H1 (cell line): ENCODE measurements around the gene MYO7B. TPM values are rescaled to one million over a fixed set of nuclear protein-coding genes. Genes with fewer than 3 reads are reported as not detected.

Experiments used
- CTCF ChIA-PET: fragments of 300-600 bp; sonication (Branson Sonifier 250); formaldehyde crosslinking; loops from one replicate; lab custom pipeline; 2021; ENCODE audit not compliant: partially characterized antibody; lab: Charles Lee
- POLR2A ChIA-PET: fragments of 300-600 bp; sonication (Branson Sonifier 250); formaldehyde crosslinking; loops from one replicate; lab custom pipeline; 2021; ENCODE audit warnings: inconsistent platforms; ENCODE audit not compliant: partially characterized antibody; lab: Charles Lee
- DNase-seq, 2 experiments: peaks; one replicate each; pipeline versions ENCODE4 v3.0.0 to v3.0.0-alpha.2; 2010 to 2022; ENCODE audit warnings: low spot score in 2 of 2, low read depth in 1 of 2, mixed read lengths in 1 of 2
- FAIRE-seq: peaks from 2 replicates; lab custom pipeline; 2011; peaks lifted over from hg19 to GRCh38; lab: Jason Lieb, UNC
- H2AFZ ChIP-seq: 2 replicates; pipeline ENCODE4 v1.8.1; 2012; ENCODE audit warnings: low read length, inconsistent platforms
- H2AK5ac ChIP-seq: 2 replicates; pipeline ENCODE4 v1.6.1; 2013; ENCODE audit warnings: low read depth, low read length
- H2BK120ac ChIP-seq: replicated peaks from 2 replicates; pipeline ENCODE3; 2013; ENCODE audit warnings: low read depth, low read length, inconsistent platforms
- H2BK12ac ChIP-seq: 2 replicates; pipeline ENCODE4 v1.6.1; 2013; ENCODE audit warnings: low read depth, low read length
- H2BK15ac ChIP-seq: 2 replicates; pipeline ENCODE4 v1.6.1; 2013; ENCODE audit warnings: low read length
- H2BK20ac ChIP-seq: 2 replicates; pipeline ENCODE4 v1.6.1; 2013; ENCODE audit warnings: low read length
- H2BK5ac ChIP-seq: 2 replicates; pipeline ENCODE4 v1.6.1; 2013; ENCODE audit warnings: low read depth, low read length
- H3K14ac ChIP-seq: 2 replicates; pipeline ENCODE4 v1.6.1; 2013; ENCODE audit warnings: inconsistent platforms; ENCODE audit not compliant: insufficient read length
- H3K18ac ChIP-seq: 2 replicates; pipeline ENCODE4 v1.6.1; 2013; ENCODE audit warnings: low read length; ENCODE audit errors: extremely low read depth
- H3K23ac ChIP-seq: 2 replicates; pipeline ENCODE4 v1.6.1; 2013; ENCODE audit warnings: inconsistent platforms; ENCODE audit not compliant: insufficient read length
- H3K23me2 ChIP-seq: 2 replicates; pipeline ENCODE4 v1.6.1; 2013; ENCODE audit warnings: low read depth, low read length
- H3K27ac ChIP-seq: 2 replicates; pipeline ENCODE4 v1.6.1; 2011; ENCODE audit warnings: low read depth, low read length, inconsistent platforms
- H3K27me3 ChIP-seq, 4 experiments: replicated peaks in 1 of 4; 1 replicate in 1 of 4; 2 replicates in 3 of 4; pipeline versions ENCODE4 v1.6.1 to v1.8.1; 2011 to 2013; ENCODE audit warnings: low read length in 3 of 4, mild to moderate bottlenecking in 3 of 4, inconsistent platforms in 2 of 4, mixed read lengths in 2 of 4, moderate library complexity in 1 of 4; ENCODE audit not compliant: control insufficient read depth in 3 of 4, insufficient read depth in 3 of 4; ENCODE audit errors: extremely low read depth in 1 of 4
- H3K36me3 ChIP-seq, 4 experiments: 2 replicates each; pipeline versions ENCODE4 v1.6.1 to v1.8.1; 2011 to 2013; ENCODE audit warnings: mild to moderate bottlenecking in 4 of 4, low read length in 3 of 4, moderate library complexity in 2 of 4, control low read depth in 1 of 4, inconsistent platforms in 1 of 4; ENCODE audit not compliant: insufficient read depth in 4 of 4, control insufficient read depth in 2 of 4
- H3K4ac ChIP-seq: replicated peaks from 2 replicates; pipeline ENCODE3; 2013; ENCODE audit warnings: low read length, low read depth, mixed read lengths, inconsistent platforms; ENCODE audit not compliant: insufficient read length
- H3K4me1 ChIP-seq, 4 experiments: replicated peaks in 1 of 4; 1 replicate in 1 of 4; 2 replicates in 3 of 4; pipeline versions ENCODE4 v1.6.1 to v1.8.1; 2011 to 2013; ENCODE audit warnings: low read length in 3 of 4, inconsistent platforms in 2 of 4, mixed read lengths in 1 of 4; ENCODE audit not compliant: insufficient read depth in 4 of 4, control insufficient read depth in 3 of 4
- H3K4me2 ChIP-seq, 2 experiments: 2 replicates each; pipeline versions ENCODE4 v1.6.1 to v1.8.1; 2011 to 2013; ENCODE audit warnings: low read depth in 2 of 2, low read length in 2 of 2, control low read depth in 1 of 2, inconsistent platforms in 1 of 2, mild to moderate bottlenecking in 1 of 2; ENCODE audit not compliant: insufficient read depth in 1 of 2
- H3K4me3 ChIP-seq, 4 experiments: fragments of 200-600, 300-600 bp in 1 of 4; sonication (generic), shearing (Covaris generic), sonication (Bioruptor Twin) in 1 of 4; 2 replicates each; pipeline versions ENCODE4 v1.5.1 to v1.8.1; 2011 to 2016; ENCODE audit warnings: low read length in 4 of 4, low read depth in 3 of 4, control low read depth in 2 of 4, inconsistent platforms in 2 of 4, mild to moderate bottlenecking in 2 of 4, mixed read lengths in 1 of 4, moderate library complexity in 1 of 4; ENCODE audit not compliant: insufficient read depth in 2 of 4; ENCODE audit errors: extremely low read depth in 1 of 4
- H3K56ac ChIP-seq: replicated peaks from 2 replicates; pipeline ENCODE3; 2013; ENCODE audit warnings: low read depth, mild to moderate bottlenecking, mixed read lengths, low read length, inconsistent platforms; ENCODE audit not compliant: insufficient read length
- H3K79me1 ChIP-seq: 2 replicates; pipeline ENCODE4 v1.6.1; 2013; ENCODE audit warnings: low read depth, low read length, control low read depth
- H3K79me2 ChIP-seq, 2 experiments: 2 replicates each; pipeline versions ENCODE4 v1.6.1 to v1.8.1; 2012 to 2013; ENCODE audit warnings: low read length in 2 of 2, mild to moderate bottlenecking in 2 of 2, inconsistent platforms in 1 of 2; ENCODE audit not compliant: insufficient read depth in 2 of 2, control insufficient read depth in 1 of 2
- H3K9ac ChIP-seq, 4 experiments: replicated peaks in 1 of 4; 1 replicate in 1 of 4; 2 replicates in 3 of 4; pipeline versions ENCODE4 v1.6.1 to v1.8.1; 2011 to 2013; ENCODE audit warnings: low read depth in 3 of 4, low read length in 3 of 4, control low read depth in 2 of 4, mild to moderate bottlenecking in 2 of 4, moderate library complexity in 2 of 4, inconsistent platforms in 1 of 4; ENCODE audit errors: extremely low read depth in 1 of 4
- H3K9me3 ChIP-seq, 2 experiments: 2 replicates each; pipeline versions ENCODE4 v1.6.1 to v1.8.1; 2012 to 2013; ENCODE audit warnings: mild to moderate bottlenecking in 2 of 2, moderate library complexity in 2 of 2, control low read depth in 1 of 2, inconsistent platforms in 1 of 2, low read depth in 1 of 2, low read length in 1 of 2, mixed read lengths in 1 of 2; ENCODE audit not compliant: insufficient read depth in 2 of 2
- H4K20me1 ChIP-seq, 2 experiments: replicated peaks in 1 of 2; 2 replicates each; pipeline versions ENCODE3 to v1.8.1; 2011 to 2013; ENCODE audit warnings: inconsistent platforms in 2 of 2, low read length in 2 of 2, mild to moderate bottlenecking in 1 of 2; ENCODE audit not compliant: insufficient read depth in 2 of 2, control insufficient read depth in 1 of 2
- H4K5ac ChIP-seq: 2 replicates; pipeline ENCODE4 v1.6.1; 2013; ENCODE audit warnings: low read length, low read depth, mixed read lengths, inconsistent platforms; ENCODE audit not compliant: insufficient read length
- H4K8ac ChIP-seq: 2 replicates; pipeline ENCODE4 v1.8.0; 2013; ENCODE audit warnings: mild to moderate bottlenecking, moderate library complexity, low read length, inconsistent platforms; ENCODE audit not compliant: insufficient read depth; ENCODE audit errors: extremely low read depth
- H4K91ac ChIP-seq: replicated peaks from 2 replicates; pipeline ENCODE3; 2013; ENCODE audit warnings: low read length, mixed read lengths, inconsistent platforms; ENCODE audit not compliant: insufficient read length
- ASH2L ChIP-seq: fragments of 200-600, 300-600 bp; sonication (generic); IDR thresholded peaks from one replicate; pipeline ENCODE4 v1.7.1; 2017; ENCODE audit warnings: low read length
- KDM1A ChIP-seq: fragments of 200-600, 300-600 bp; sonication (generic); IDR thresholded peaks from 2 replicates; pipeline ENCODE4 v1.7.1; 2016; ENCODE audit warnings: mild to moderate bottlenecking, low read length, borderline replicate concordance
- KDM4A ChIP-seq: IDR thresholded peaks from one replicate; pipeline ENCODE4 v1.7.1; 2012; ENCODE audit warnings: low read depth, mild to moderate bottlenecking, moderate library complexity, low read length, inconsistent platforms; ENCODE audit not compliant: severe bottlenecking
- RBBP5 ChIP-seq: IDR thresholded peaks from 2 replicates; pipeline ENCODE4 v1.7.1; 2012; ENCODE audit warnings: low read depth, mild to moderate bottlenecking, inconsistent platforms, low read length, moderate library complexity, borderline replicate concordance
- WGBS, 2 experiments: shearing (Covaris generic) in 1 of 2; methylation state at CpG; one replicate each; pipeline versions ENCODE4 v1.1.6 to v1.1.7; 2013 to 2015; ENCODE audit warnings: low lambda C conversion rate in 2 of 2, mixed read lengths in 2 of 2, inconsistent platforms in 1 of 2, low coverage in 1 of 2, missing lambda C conversion rate in 1 of 2; ENCODE audit not compliant: insufficient replicate concordance in 2 of 2, insufficient coverage in 1 of 2, insufficient read length in 1 of 2; ENCODE audit errors: extremely low coverage in 1 of 2, missing lambda C conversion rate in 1 of 2; 5-methylcytosine and 5-hydroxymethylcytosine counted together
- polyA plus RNA-seq, 7 experiments: library from polyadenylated mRNA; depleted of rRNA in 3 of 7; stranded (reverse) in 5 of 7; unstranded in 2 of 7; fragments of >200 nt in 5 of 7; fragments of 200-250 nt in 2 of 7; gene quantifications; 1 replicate in 5 of 7; 2 replicates in 1 of 7; 4 replicates in 1 of 7; pipeline versions ENCODE4 v1.2.1 to v1.2.3, GENCODE V29; 2011 to 2013; ENCODE audit warnings: missing spikeins in 2 of 7, mixed read lengths in 2 of 7
- total RNA-seq: library from RNA; stranded (reverse); fragmentation: NEBNext Ultra II Directional; extraction: Animal tissue kit (Norgen Biotek cat#: 25700); gene quantifications from 2 replicates; pipeline ENCODE4 v1.2.1, GENCODE V29; 2021

The MYO7B gene
- total and polyA plus RNA-seq, 2 of the 8 experiments (the other 6 are each of a cell fraction or from before 2014, with no cell fraction given) = not detected

- no peak overlapping the region for H3K4me2 ChIP-seq
- no peaks in the 10 kb centered on the region for H3K23me2 ChIP-seq
- WGBS, 2 experiments = 92% methylated on average over 11 of the region's 13 CpGs; no CpG with 5 or more reads in 1 of the 2 experiments
- H4K20me1 ChIP-seq = no peaks in the 10 kb centered on the region
- no peak overlapping the region for H3K9ac ChIP-seq
- ChIA-PET POLR2A (interaction anchor here (1.2 to 3.3 kb wide), 2 partner anchors 52 to 113 kb away, joined by 3 to 10 read pairs; partner anchors contain the start of gene IWS1), CTCF (interaction anchor here (0.6 to 9.8 kb wide), 16 partner anchors 12 to 345 kb away, joined by 3 to 114 read pairs (median 4); partner anchors contain the start of gene ERCC3)
- no peak overlapping the region for H2BK120ac ChIP-seq
- H2BK15ac ChIP-seq = peak overlapping the region; percentile 66; the same call in 1 of the 2 replicates
- H4K5ac ChIP-seq = no peak overlapping the region
- DNase-seq (no peak), FAIRE-seq (no peak)
- no peak overlapping the region for H3K27ac ChIP-seq
- H3K4me1 ChIP-seq = peaks cover 0 to 19% (median 7%) of the 10 kb centered on the region in 4 experiments; a peak in 6 of 7 replicates
- H4K8ac ChIP-seq = no peak overlapping the region; the same call in 1 of the 2 replicates
- H2AFZ ChIP-seq = no peak overlapping the region
- no peaks in the 10 kb centered on the region for H3K9me3 ChIP-seq
- H4K91ac ChIP-seq = peak overlapping the region; percentile 91
- no peak overlapping the region for H3K4ac ChIP-seq
- H3K27me3 ChIP-seq = no peaks in the 10 kb centered on the region
- H3K56ac ChIP-seq = no peak overlapping the region
- no peaks in the 10 kb centered on the region for H3K79me2 ChIP-seq
- no peak overlapping the region for H3K14ac ChIP-seq
- H3K4me3 ChIP-seq = no peak overlapping the region
- H2AK5ac ChIP-seq = 0 out of 2 replicates have a peak overlapping the region, but pooled peaks have one; percentile 49
- no peak for TF ChIP-seq KDM1A
- no peak for TF ChIP-seq RBBP5
- no peak for TF ChIP-seq KDM4A
- TF ChIP-seq ASH2L = no peak
- peak overlapping the region; percentile 36; the same call in 1 of the 2 replicates for H3K18ac ChIP-seq
- H2BK5ac ChIP-seq = peak overlapping the region; percentile 47
- no peak overlapping the region for H2BK20ac ChIP-seq
- H3K79me1 ChIP-seq = no peaks in the 10 kb centered on the region
- peak overlapping the region; percentile 98; the same call in 1 of the 2 replicates for H2BK12ac ChIP-seq
- H3K36me3 ChIP-seq = no peaks in the 10 kb centered on the region
- H3K23ac ChIP-seq = no peak overlapping the region
Observed at GRCh38 chr2:127639111-127639474, 103.6 kb downstream of the MYO7B start.
